Muscle layer of colon (tissue), 2 donors: ENCODE measurements around the gene HIF1AN.

Experiments
- H3K27ac ChIP-seq: one replicate; pipeline ENCODE4 v1.7.0; 2013; ENCODE audit warnings: low read depth, mild to moderate bottlenecking, low read length, moderate library complexity
- H3K27me3 ChIP-seq, 2 donors: one replicate each; pipeline ENCODE4 v1.7.0; 2013; ENCODE audit warnings: low read length in 2 of 2, mild to moderate bottlenecking in 2 of 2; ENCODE audit not compliant: insufficient read depth in 2 of 2, control insufficient read depth in 1 of 2
- H3K36me3 ChIP-seq: one replicate; pipeline ENCODE4 v1.7.0; 2013; ENCODE audit warnings: mild to moderate bottlenecking, low read length; ENCODE audit not compliant: insufficient read depth
- H3K4me1 ChIP-seq: one replicate; pipeline ENCODE4 v1.7.0; 2013; ENCODE audit warnings: mild to moderate bottlenecking, low read length; ENCODE audit not compliant: insufficient read depth
- H3K4me3 ChIP-seq, 2 donors: one replicate each; pipeline ENCODE4 v1.7.0; 2013; ENCODE audit warnings: low read length in 2 of 2, low read depth in 1 of 2, mild to moderate bottlenecking in 1 of 2, moderate library complexity in 1 of 2
- H3K9ac ChIP-seq: one replicate; pipeline ENCODE4 v1.7.0; 2013; ENCODE audit warnings: low read length
- H3K9me3 ChIP-seq: one replicate; pipeline ENCODE4 v1.7.0; 2013; ENCODE audit warnings: mild to moderate bottlenecking, low read length
- donor health status: abdominal sarcoma.
- donor health status: Adenocarcinoma of cecum.

The HIF1AN gene

GRCh38 chr10:100507357-100507732, 28.4 kb upstream of the HIF1AN start:
- Histone ChIP-seq H3K9ac (no peak overlapping the region), H3K36me3 (peaks cover 56% of the 10 kb centered on the region), H3K4me1 (no peaks in the 10 kb centered on the region), H3K27ac (no peak overlapping the region), H3K27me3 (no peaks in the 10 kb centered on the region), H3K4me3 (no peak overlapping the region), H3K9me3 (no peaks in the 10 kb centered on the region)

GRCh38 chr10:100508266-100508665, 27.5 kb upstream of the HIF1AN start:
- peaks cover 61% of the 10 kb centered on the region for H3K36me3 ChIP-seq
- H3K4me3 ChIP-seq: no peak overlapping the region
- H3K27me3 ChIP-seq: no peaks in the 10 kb centered on the region
- no peaks in the 10 kb centered on the region for H3K9me3 ChIP-seq
- H3K4me1 ChIP-seq: no peaks in the 10 kb centered on the region
- H3K27ac ChIP-seq: no peak overlapping the region
- H3K9ac ChIP-seq: no peak overlapping the region

GRCh38 chr10:100508691-100509150, 27.0 kb upstream of the HIF1AN start:
- H3K27me3 ChIP-seq: no peaks in the 10 kb centered on the region
- no peaks in the 10 kb centered on the region for H3K9me3 ChIP-seq
- no peak overlapping the region for H3K4me3 ChIP-seq
- H3K27ac ChIP-seq: no peak overlapping the region
- H3K4me1 ChIP-seq: no peaks in the 10 kb centered on the region
- H3K36me3 ChIP-seq: peaks cover 61% of the 10 kb centered on the region
- no peak overlapping the region for H3K9ac ChIP-seq

- Histone ChIP-seq H3K9ac (no peak overlapping the region), H3K27ac (no peak overlapping the region), H3K36me3 (peaks cover 61% of the 10 kb centered on the region), H3K27me3 (no peaks in the 10 kb centered on the region), H3K4me3 (no peak overlapping the region), H3K9me3 (no peaks in the 10 kb centered on the region), H3K4me1 (no peaks in the 10 kb centered on the region)
These were observed 26.4 kb upstream of the HIF1AN start for GRCh38 chr10:100509241-100509840.

- H3K27ac ChIP-seq: no peak overlapping the region
- no peaks in the 10 kb centered on the region for H3K9me3 ChIP-seq
- H3K36me3 ChIP-seq: peaks cover 59% of the 10 kb centered on the region
- H3K4me1 ChIP-seq: no peaks in the 10 kb centered on the region
- H3K4me3 ChIP-seq: no peak overlapping the region
- H3K27me3 ChIP-seq: no peaks in the 10 kb centered on the region
- no peak overlapping the region for H3K9ac ChIP-seq
These were observed 25.0 kb upstream of the HIF1AN start for GRCh38 chr10:100510533-100511308.

GRCh38 chr10:100515612-100516011, 20.1 kb upstream of the HIF1AN start:
- H3K27me3 ChIP-seq: no peaks in the 10 kb centered on the region

DNA sequence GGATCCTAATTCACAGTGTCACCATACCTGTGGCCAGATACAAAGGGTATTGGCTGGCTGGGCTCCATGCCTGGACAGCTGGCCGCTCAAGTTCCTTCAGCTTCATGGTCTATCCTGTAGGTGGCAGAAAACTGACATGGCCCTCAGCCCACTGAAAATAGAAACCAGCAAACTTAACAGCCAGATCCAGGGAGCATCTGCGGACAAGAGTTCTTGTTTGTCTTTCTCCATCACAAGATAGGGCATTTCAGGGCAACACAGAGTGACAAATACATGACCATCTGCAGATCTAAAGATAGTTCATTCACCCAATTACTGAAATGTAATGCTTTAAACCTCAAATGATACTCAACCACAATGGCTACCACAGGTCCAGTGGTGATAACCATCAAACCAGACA, 18.9 kb upstream of the HIF1AN start:
- H3K36me3 ChIP-seq: peaks cover 17% of the 10 kb centered on the region
- no peak overlapping the region for H3K27ac ChIP-seq
- H3K4me3 ChIP-seq: no peak overlapping the region
- H3K4me1 ChIP-seq: no peaks in the 10 kb centered on the region
- H3K27me3 ChIP-seq: no peaks in the 10 kb centered on the region
- no peaks in the 10 kb centered on the region for H3K9me3 ChIP-seq
- no peak overlapping the region for H3K9ac ChIP-seq

More at GRCh38 chr10:100515612-100516011, 20.1 kb upstream of the HIF1AN start:
- peaks cover 27% of the 10 kb centered on the region for H3K36me3 ChIP-seq
- H3K9me3 ChIP-seq: no peaks in the 10 kb centered on the region
- no peaks in the 10 kb centered on the region for H3K4me1 ChIP-seq
- H3K27ac ChIP-seq: no peak overlapping the region
- no peak overlapping the region for H3K9ac ChIP-seq
- no peak overlapping the region for H3K4me3 ChIP-seq

DNA sequence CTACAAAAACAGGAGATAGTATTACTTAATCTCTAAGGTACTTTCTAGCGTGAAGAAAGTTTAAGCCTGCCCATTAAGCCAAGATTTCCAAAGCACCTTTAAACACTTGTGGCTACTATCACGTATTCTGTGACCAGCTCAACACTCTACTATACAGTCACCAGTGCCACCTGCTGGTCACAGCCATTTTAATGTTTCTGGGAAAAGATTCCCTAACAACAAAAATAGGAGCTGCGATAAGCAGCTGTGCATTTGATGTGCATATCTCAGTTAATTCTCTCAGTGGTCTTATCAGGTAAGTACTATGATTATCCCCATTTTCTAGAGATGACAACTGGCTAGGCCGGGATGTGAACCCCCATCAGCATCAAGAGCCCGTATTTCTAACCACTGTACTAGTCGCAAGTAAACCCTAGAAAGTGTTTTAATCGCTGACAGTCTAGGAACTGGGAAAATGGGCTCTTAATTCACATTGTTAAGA, 16.9 kb upstream of the HIF1AN start:
- no peak overlapping the region for H3K27ac ChIP-seq
- no peaks in the 10 kb centered on the region for H3K4me1 ChIP-seq
- H3K9me3 ChIP-seq: no peaks in the 10 kb centered on the region
- peak overlapping the region; percentile 12 for H3K9ac ChIP-seq
- no peaks in the 10 kb centered on the region for H3K27me3 ChIP-seq
- H3K36me3 ChIP-seq: peaks cover 19% of the 10 kb centered on the region
- peak overlapping the region; percentile 61 to 65 for H3K4me3 ChIP-seq

DNA sequence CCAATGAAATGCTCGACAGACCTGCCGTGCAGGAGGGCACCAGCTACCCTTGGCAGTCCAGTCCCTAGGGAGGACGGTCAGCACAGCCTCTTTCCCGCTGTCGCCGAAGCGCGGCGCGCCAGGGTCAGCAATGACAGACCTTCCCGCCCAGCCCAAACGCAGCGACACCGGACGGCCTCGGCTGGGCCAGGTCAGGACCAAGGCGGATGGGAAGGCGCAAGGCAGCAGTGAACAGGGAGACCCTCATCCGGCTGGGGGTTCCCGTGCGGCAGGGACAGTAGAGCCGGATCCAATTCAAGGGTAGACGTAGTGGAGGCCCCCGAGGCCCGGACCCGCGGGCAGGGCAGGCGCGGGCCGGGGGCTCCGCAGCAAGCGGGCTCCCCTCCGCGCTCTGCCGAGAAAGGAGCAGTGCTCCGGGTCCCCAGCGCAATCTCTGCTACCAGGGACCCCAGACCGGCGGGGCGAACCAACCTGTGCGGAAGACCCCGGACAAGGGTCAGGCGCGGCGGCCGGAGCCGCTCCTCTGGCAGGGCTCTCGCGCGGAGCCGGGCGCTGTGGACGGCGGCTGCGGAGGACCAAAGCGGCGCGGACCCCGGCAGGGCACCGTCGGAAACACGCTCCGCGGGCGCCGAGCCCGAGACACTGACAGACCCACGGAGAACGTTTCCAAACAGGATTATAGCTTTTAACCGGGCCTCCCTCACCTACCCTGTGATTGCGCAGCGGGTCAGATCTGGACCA, 16.3 kb upstream of the HIF1AN start, which contains the start of gene SEC31B:
SEC31B (minus strand) TSS at position 551 of the 741 bp plus-strand sequence. CDS start 2,909 bp downstream, outside the sequence.
- H3K4me3 ChIP-seq: peak within 1 kb of the TSS; percentile 61 to 65

GRCh38 chr10:100520811-100521210, 14.9 kb upstream of the HIF1AN start:
- no peaks in the 10 kb centered on the region for H3K27me3 ChIP-seq
- H3K36me3 ChIP-seq: peaks cover 33% of the 10 kb centered on the region
- no peak overlapping the region for H3K27ac ChIP-seq
- no peak overlapping the region for H3K9ac ChIP-seq
- no peak overlapping the region for H3K4me3 ChIP-seq
- H3K4me1 ChIP-seq: no peaks in the 10 kb centered on the region
- H3K9me3 ChIP-seq: no peaks in the 10 kb centered on the region

More for the DNA sequence above, 16.3 kb upstream of the HIF1AN start, which contains the start of gene SEC31B:
- Histone ChIP-seq H3K9me3 (no peaks in the 10 kb centered on the region), H3K4me1 (no peaks in the 10 kb centered on the region), H3K36me3 (peaks cover 26% of the 10 kb centered on the region), H3K9ac (peak within 1 kb of the TSS; percentile 12), H3K27ac (no peak within 1 kb of the TSS), H3K27me3 (no peaks in the 10 kb centered on the region)

DNA sequence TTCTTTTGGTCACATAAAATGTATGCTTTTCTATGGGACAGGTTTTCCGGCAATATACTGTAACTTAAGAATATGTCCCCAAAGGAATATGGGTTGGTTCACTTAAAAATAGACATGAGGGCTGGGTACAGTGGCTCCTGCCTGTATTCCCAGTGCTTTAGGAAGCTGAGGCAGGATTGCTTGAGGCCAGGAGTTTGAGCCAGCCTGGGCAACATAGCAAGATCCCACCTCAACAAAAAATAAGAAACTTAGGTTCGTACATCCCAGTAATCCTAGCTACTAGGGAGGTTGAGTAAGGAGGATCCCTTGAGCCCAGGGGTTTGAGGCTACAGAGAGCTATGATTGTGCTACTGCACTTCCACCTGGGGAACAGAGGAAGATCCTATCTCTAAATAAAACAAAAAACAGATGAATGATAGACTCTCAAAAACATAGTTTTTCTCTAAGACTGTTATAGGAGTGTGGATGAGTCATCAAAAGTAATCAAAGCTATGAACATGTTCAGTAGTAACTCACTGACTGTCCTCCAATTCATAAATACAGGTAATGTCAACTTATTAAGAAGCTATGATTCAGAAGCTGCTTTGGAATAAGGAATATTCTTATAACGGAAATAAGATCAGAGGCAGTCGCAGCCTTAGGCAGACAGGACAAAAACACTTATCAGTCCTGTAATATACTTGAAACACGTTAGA, 13.5 kb upstream of the HIF1AN start:
- H3K9me3 ChIP-seq: no peaks in the 10 kb centered on the region
- no peak overlapping the region for H3K9ac ChIP-seq
- H3K27ac ChIP-seq: no peak overlapping the region
- H3K4me3 ChIP-seq: no peak overlapping the region
- H3K27me3 ChIP-seq: no peaks in the 10 kb centered on the region
- H3K4me1 ChIP-seq: no peaks in the 10 kb centered on the region
- peaks cover 43% of the 10 kb centered on the region for H3K36me3 ChIP-seq
